Erythroblast (primary cell): Measurements from ENCODE around the gene SPAAR.

Experiments used
- GATA1 ChIP-seq: IDR thresholded peaks from 2 replicates; pipeline ENCODE4 v1.6.1; 2011; ENCODE audit warnings: low read depth, mild to moderate bottlenecking, control low read depth, low read length, moderate library complexity
- POLR2A ChIP-seq: IDR thresholded peaks from 2 replicates; pipeline ENCODE4 v1.6.1; 2011; ENCODE audit warnings: mild to moderate bottlenecking, low read length

- TF ChIP-seq POLR2A (no peak), GATA1 (no peak)
Measured at GRCh38 chr9:35917261-35917660, 8.0 kb downstream of the SPAAR start.
